H1 (cell line): ENCODE data around the gene ADCY7. TPM values are rescaled to one million over a fixed set of nuclear protein-coding genes. Genes with fewer than 3 reads are reported as not detected.
A peak's percentile ranks its signal among the peaks of the same experiment; 100 is the strongest.

Source experiments
- CTCF ChIA-PET: fragments of 300-600 bp; sonication (Branson Sonifier 250); formaldehyde crosslinking; loops from one replicate; lab custom pipeline; 2021; ENCODE audit not compliant: partially characterized antibody; lab: Charles Lee
- POLR2A ChIA-PET: fragments of 300-600 bp; sonication (Branson Sonifier 250); formaldehyde crosslinking; loops from one replicate; lab custom pipeline; 2021; ENCODE audit warnings: inconsistent platforms; ENCODE audit not compliant: partially characterized antibody; lab: Charles Lee
- DNase-seq, 2 experiments: peaks; one replicate each; pipeline versions ENCODE4 v3.0.0 to v3.0.0-alpha.2; 2010 to 2022; ENCODE audit warnings: low spot score in 2 of 2, low read depth in 1 of 2, mixed read lengths in 1 of 2
- FAIRE-seq: peaks from 2 replicates; lab custom pipeline; 2011; peaks lifted over from hg19 to GRCh38; lab: Jason Lieb, UNC
- H2AFZ ChIP-seq: 2 replicates; pipeline ENCODE4 v1.8.1; 2012; ENCODE audit warnings: low read length, inconsistent platforms
- H2AK5ac ChIP-seq: 2 replicates; pipeline ENCODE4 v1.6.1; 2013; ENCODE audit warnings: low read depth, low read length
- H2BK120ac ChIP-seq: replicated peaks from 2 replicates; pipeline ENCODE3; 2013; ENCODE audit warnings: low read depth, low read length, inconsistent platforms
- H2BK12ac ChIP-seq: 2 replicates; pipeline ENCODE4 v1.6.1; 2013; ENCODE audit warnings: low read depth, low read length
- H2BK15ac ChIP-seq: 2 replicates; pipeline ENCODE4 v1.6.1; 2013; ENCODE audit warnings: low read length
- H2BK20ac ChIP-seq: 2 replicates; pipeline ENCODE4 v1.6.1; 2013; ENCODE audit warnings: low read length
- H2BK5ac ChIP-seq: 2 replicates; pipeline ENCODE4 v1.6.1; 2013; ENCODE audit warnings: low read depth, low read length
- H3K14ac ChIP-seq: 2 replicates; pipeline ENCODE4 v1.6.1; 2013; ENCODE audit warnings: inconsistent platforms; ENCODE audit not compliant: insufficient read length
- H3K18ac ChIP-seq: 2 replicates; pipeline ENCODE4 v1.6.1; 2013; ENCODE audit warnings: low read length; ENCODE audit errors: extremely low read depth
- H3K23ac ChIP-seq: 2 replicates; pipeline ENCODE4 v1.6.1; 2013; ENCODE audit warnings: inconsistent platforms; ENCODE audit not compliant: insufficient read length
- H3K23me2 ChIP-seq: 2 replicates; pipeline ENCODE4 v1.6.1; 2013; ENCODE audit warnings: low read depth, low read length
- H3K27ac ChIP-seq: 2 replicates; pipeline ENCODE4 v1.6.1; 2011; ENCODE audit warnings: low read depth, low read length, inconsistent platforms
- H3K27me3 ChIP-seq, 4 experiments: replicated peaks in 1 of 4; 1 replicate in 1 of 4; 2 replicates in 3 of 4; pipeline versions ENCODE4 v1.6.1 to v1.8.1; 2011 to 2013; ENCODE audit warnings: low read length in 3 of 4, mild to moderate bottlenecking in 3 of 4, inconsistent platforms in 2 of 4, mixed read lengths in 2 of 4, moderate library complexity in 1 of 4; ENCODE audit not compliant: control insufficient read depth in 3 of 4, insufficient read depth in 3 of 4; ENCODE audit errors: extremely low read depth in 1 of 4
- H3K36me3 ChIP-seq, 4 experiments: 2 replicates each; pipeline versions ENCODE4 v1.6.1 to v1.8.1; 2011 to 2013; ENCODE audit warnings: mild to moderate bottlenecking in 4 of 4, low read length in 3 of 4, moderate library complexity in 2 of 4, control low read depth in 1 of 4, inconsistent platforms in 1 of 4; ENCODE audit not compliant: insufficient read depth in 4 of 4, control insufficient read depth in 2 of 4
- H3K4ac ChIP-seq: replicated peaks from 2 replicates; pipeline ENCODE3; 2013; ENCODE audit warnings: low read length, low read depth, mixed read lengths, inconsistent platforms; ENCODE audit not compliant: insufficient read length
- H3K4me1 ChIP-seq, 4 experiments: replicated peaks in 1 of 4; 1 replicate in 1 of 4; 2 replicates in 3 of 4; pipeline versions ENCODE4 v1.6.1 to v1.8.1; 2011 to 2013; ENCODE audit warnings: low read length in 3 of 4, inconsistent platforms in 2 of 4, mixed read lengths in 1 of 4; ENCODE audit not compliant: insufficient read depth in 4 of 4, control insufficient read depth in 3 of 4
- H3K4me2 ChIP-seq, 2 experiments: 2 replicates each; pipeline versions ENCODE4 v1.6.1 to v1.8.1; 2011 to 2013; ENCODE audit warnings: low read depth in 2 of 2, low read length in 2 of 2, control low read depth in 1 of 2, inconsistent platforms in 1 of 2, mild to moderate bottlenecking in 1 of 2; ENCODE audit not compliant: insufficient read depth in 1 of 2
- H3K4me3 ChIP-seq, 4 experiments: fragments of 200-600, 300-600 bp in 1 of 4; sonication (generic), shearing (Covaris generic), sonication (Bioruptor Twin) in 1 of 4; 2 replicates each; pipeline versions ENCODE4 v1.5.1 to v1.8.1; 2011 to 2016; ENCODE audit warnings: low read length in 4 of 4, low read depth in 3 of 4, control low read depth in 2 of 4, inconsistent platforms in 2 of 4, mild to moderate bottlenecking in 2 of 4, mixed read lengths in 1 of 4, moderate library complexity in 1 of 4; ENCODE audit not compliant: insufficient read depth in 2 of 4; ENCODE audit errors: extremely low read depth in 1 of 4
- H3K56ac ChIP-seq: replicated peaks from 2 replicates; pipeline ENCODE3; 2013; ENCODE audit warnings: low read depth, mild to moderate bottlenecking, mixed read lengths, low read length, inconsistent platforms; ENCODE audit not compliant: insufficient read length
- H3K79me1 ChIP-seq: 2 replicates; pipeline ENCODE4 v1.6.1; 2013; ENCODE audit warnings: low read depth, low read length, control low read depth
- H3K79me2 ChIP-seq, 2 experiments: 2 replicates each; pipeline versions ENCODE4 v1.6.1 to v1.8.1; 2012 to 2013; ENCODE audit warnings: low read length in 2 of 2, mild to moderate bottlenecking in 2 of 2, inconsistent platforms in 1 of 2; ENCODE audit not compliant: insufficient read depth in 2 of 2, control insufficient read depth in 1 of 2
- H3K9ac ChIP-seq, 4 experiments: replicated peaks in 1 of 4; 1 replicate in 1 of 4; 2 replicates in 3 of 4; pipeline versions ENCODE4 v1.6.1 to v1.8.1; 2011 to 2013; ENCODE audit warnings: low read depth in 3 of 4, low read length in 3 of 4, control low read depth in 2 of 4, mild to moderate bottlenecking in 2 of 4, moderate library complexity in 2 of 4, inconsistent platforms in 1 of 4; ENCODE audit errors: extremely low read depth in 1 of 4
- H3K9me3 ChIP-seq, 2 experiments: 2 replicates each; pipeline versions ENCODE4 v1.6.1 to v1.8.1; 2012 to 2013; ENCODE audit warnings: mild to moderate bottlenecking in 2 of 2, moderate library complexity in 2 of 2, control low read depth in 1 of 2, inconsistent platforms in 1 of 2, low read depth in 1 of 2, low read length in 1 of 2, mixed read lengths in 1 of 2; ENCODE audit not compliant: insufficient read depth in 2 of 2
- H4K20me1 ChIP-seq, 2 experiments: replicated peaks in 1 of 2; 2 replicates each; pipeline versions ENCODE3 to v1.8.1; 2011 to 2013; ENCODE audit warnings: inconsistent platforms in 2 of 2, low read length in 2 of 2, mild to moderate bottlenecking in 1 of 2; ENCODE audit not compliant: insufficient read depth in 2 of 2, control insufficient read depth in 1 of 2
- H4K5ac ChIP-seq: 2 replicates; pipeline ENCODE4 v1.6.1; 2013; ENCODE audit warnings: low read length, low read depth, mixed read lengths, inconsistent platforms; ENCODE audit not compliant: insufficient read length
- H4K8ac ChIP-seq: 2 replicates; pipeline ENCODE4 v1.8.0; 2013; ENCODE audit warnings: mild to moderate bottlenecking, moderate library complexity, low read length, inconsistent platforms; ENCODE audit not compliant: insufficient read depth; ENCODE audit errors: extremely low read depth
- H4K91ac ChIP-seq: replicated peaks from 2 replicates; pipeline ENCODE3; 2013; ENCODE audit warnings: low read length, mixed read lengths, inconsistent platforms; ENCODE audit not compliant: insufficient read length
- ASH2L ChIP-seq: fragments of 200-600, 300-600 bp; sonication (generic); IDR thresholded peaks from one replicate; pipeline ENCODE4 v1.7.1; 2017; ENCODE audit warnings: low read length
- ATF2 ChIP-seq: IDR thresholded peaks from 2 replicates; pipeline ENCODE4 v1.6.1; 2012; ENCODE audit warnings: low read length, inconsistent platforms
- BCL11A ChIP-seq, 2 experiments: IDR thresholded peaks; one replicate each; pipeline ENCODE4 v1.6.1; 2011; ENCODE audit warnings: low read depth in 2 of 2, low read length in 2 of 2, mild to moderate bottlenecking in 2 of 2
- CBX5 ChIP-seq: fragments of 300-800, 300-1000 bp; sonication (generic); IDR thresholded peaks from 2 replicates; pipeline ENCODE4 v1.7.1; 2016; ENCODE audit warnings: antibody characterized with exemption, low read length, low read depth
- CEBPB ChIP-seq: IDR thresholded peaks from 2 replicates; pipeline ENCODE4 v1.6.1; 2012; ENCODE audit warnings: low read depth, low read length
- FOSL1 ChIP-seq: IDR thresholded peaks from 2 replicates; pipeline ENCODE4 v1.6.1; 2011; ENCODE audit warnings: mild to moderate bottlenecking, low read depth, low read length, moderate library complexity; ENCODE audit not compliant: insufficient read depth
- GABPA ChIP-seq: IDR thresholded peaks from 2 replicates; pipeline ENCODE4 v1.6.1; 2011; ENCODE audit warnings: mild to moderate bottlenecking, low read length, moderate library complexity, borderline replicate concordance; ENCODE audit not compliant: insufficient read depth
- JUND ChIP-seq: IDR thresholded peaks from 2 replicates; pipeline ENCODE4 v1.6.1; 2011; ENCODE audit warnings: mild to moderate bottlenecking, improper control_type of control experiment, low read length
- RXRA ChIP-seq: IDR thresholded peaks from 2 replicates; pipeline ENCODE4 v1.6.1; 2011; ENCODE audit warnings: low read depth, mild to moderate bottlenecking, low read length, moderate library complexity; ENCODE audit not compliant: insufficient read depth
- WGBS, 2 experiments: shearing (Covaris generic) in 1 of 2; methylation state at CpG; one replicate each; pipeline versions ENCODE4 v1.1.6 to v1.1.7; 2013 to 2015; ENCODE audit warnings: low lambda C conversion rate in 2 of 2, mixed read lengths in 2 of 2, inconsistent platforms in 1 of 2, low coverage in 1 of 2, missing lambda C conversion rate in 1 of 2; ENCODE audit not compliant: insufficient replicate concordance in 2 of 2, insufficient coverage in 1 of 2, insufficient read length in 1 of 2; ENCODE audit errors: extremely low coverage in 1 of 2, missing lambda C conversion rate in 1 of 2; 5-methylcytosine and 5-hydroxymethylcytosine counted together
- polyA plus RNA-seq, 7 experiments: library from polyadenylated mRNA; depleted of rRNA in 3 of 7; stranded (reverse) in 5 of 7; unstranded in 2 of 7; fragments of >200 nt in 5 of 7; fragments of 200-250 nt in 2 of 7; gene quantifications; 1 replicate in 5 of 7; 2 replicates in 1 of 7; 4 replicates in 1 of 7; pipeline versions ENCODE4 v1.2.1 to v1.2.3, GENCODE V29; 2011 to 2013; ENCODE audit warnings: missing spikeins in 2 of 7, mixed read lengths in 2 of 7
- total RNA-seq: library from RNA; stranded (reverse); fragmentation: NEBNext Ultra II Directional; extraction: Animal tissue kit (Norgen Biotek cat#: 25700); gene quantifications from 2 replicates; pipeline ENCODE4 v1.2.1, GENCODE V29; 2021
- TF ChIP-seq, protein P1 (sequence below): IDR thresholded peaks from 2 replicates; pipeline ENCODE4 v1.6.1; 2012; ENCODE audit warnings: inconsistent platforms

The ADCY7 gene
- total and polyA plus RNA-seq, 2 of the 8 experiments (the other 6 are each of a cell fraction or from before 2014, with no cell fraction given) = 2.4 to 5.1 TPM

- CTCF ChIA-PET = interaction anchor here (0.7 to 2.9 kb wide), 14 partner anchors 9 to 391 kb away, joined by 3 to 13 read pairs (median 4); partner anchors contain the start of genes ADCY7 and CNEP1R1
- FAIRE-seq = no peak
- TF ChIP-seq, protein P1, sequence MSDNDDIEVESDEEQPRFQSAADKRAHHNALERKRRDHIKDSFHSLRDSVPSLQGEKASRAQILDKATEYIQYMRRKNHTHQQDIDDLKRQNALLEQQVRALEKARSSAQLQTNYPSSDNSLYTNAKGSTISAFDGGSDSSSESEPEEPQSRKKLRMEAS = no peak
- TF ChIP-seq RXRA (no peak), GABPA (no peak), CEBPB (no peak), ATF2 (no peak), FOSL1 (no peak), JUND (no peak), ASH2L (no peak), BCL11A (IDR thresholded peaks at IDR 0.05; ENCODE audit: low read depth in 2 of 2, low read length in 2 of 2) (no peak), CBX5 (no peak)
These were observed 8.2 kb downstream of the ADCY7 start for GRCh38 chr16:50274326-50275097.

More at GRCh38 chr16:50274326-50275097, 8.2 kb downstream of the ADCY7 start:
- no peak overlapping the region for H3K56ac ChIP-seq
- no peak overlapping the region for H3K18ac ChIP-seq
- H3K27me3 ChIP-seq = no peaks in the 10 kb centered on the region
- H4K8ac ChIP-seq = peak overlapping the region; percentile 45
- POLR2A ChIA-PET = interaction anchor here (0.6 kb wide), 1 partner anchor 320 kb away, joined by 3 read pairs; no protein-coding TSS in a partner anchor
- H3K9ac ChIP-seq = no peak overlapping the region
- 87% methylated on average over 15 of the region's 18 CpGs; no CpG with 5 or more reads in 1 of the 2 experiments for WGBS, 2 experiments
- H3K14ac ChIP-seq = no peak overlapping the region
- peaks cover 0 to 2% of the 10 kb centered on the region in 2 experiments for H4K20me1 ChIP-seq
- H3K4me2 ChIP-seq = no peak overlapping the region
- H3K79me1 ChIP-seq = 0 out of 2 replicates have a peak, but pooled peaks cover 3% of the 10 kb centered on the region
- no peak overlapping the region for H3K27ac ChIP-seq
- no peaks in the 10 kb centered on the region for H3K9me3 ChIP-seq
- H3K4me3 ChIP-seq = no peak overlapping the region
- no peak overlapping the region for H2AK5ac ChIP-seq
- H2BK20ac ChIP-seq = no peak overlapping the region
- H4K91ac ChIP-seq = no peak overlapping the region
- H2BK15ac ChIP-seq = no peak overlapping the region
- no peak for DNase-seq
- no peak overlapping the region for H4K5ac ChIP-seq
- H2BK120ac ChIP-seq = no peak overlapping the region
- H3K4me1 ChIP-seq = peaks cover 0 to 2% (median 0%) of the 10 kb centered on the region in 4 experiments; a peak in 1 of 7 replicates
- H3K23me2 ChIP-seq = no peaks in the 10 kb centered on the region
- H3K23ac ChIP-seq = no peak overlapping the region
- no peaks in the 10 kb centered on the region for H3K79me2 ChIP-seq
- 0 out of 2 replicates have a peak overlapping the region, but pooled peaks have one; percentile 73 for H2BK5ac ChIP-seq
- no peak overlapping the region for H2AFZ ChIP-seq
- H3K36me3 ChIP-seq = no peaks in the 10 kb centered on the region
- H3K4ac ChIP-seq = no peak overlapping the region
- no peak overlapping the region for H2BK12ac ChIP-seq
